ENCODE measurements around the gene DNAH14. TPM values are rescaled to one million over a fixed set of nuclear protein-coding genes. Genes with fewer than 3 reads are reported as not detected.

The DNAH14 gene
- total and polyA plus RNA-seq, 2 donors from 2014 or later, result 6.6 to 25.1 TPM

GRCh38 chr1:225446981-225447615, 517.6 kb downstream of the DNAH14 start:
- H3K9ac ChIP-seq (ENCODE audit: low read length in 3 of 3), result no peak overlapping the region
- H3K4me1 ChIP-seq (ENCODE audit: control insufficient read depth in 2 of 3, insufficient read depth in 2 of 3, low read depth in 1 of 3, low read length in 3 of 3), result peaks cover 0 to 33% (median 20%) of the 10 kb centered on the region in 3 donors
- H3K36me3 ChIP-seq (ENCODE audit: control insufficient read depth in 2 of 3, insufficient read depth in 3 of 3, low read length in 3 of 3), result no peaks in the 10 kb centered on the region
- DNase-seq (no peak), FAIRE-seq (no peak)
- TF ChIP-seq, protein P1, sequence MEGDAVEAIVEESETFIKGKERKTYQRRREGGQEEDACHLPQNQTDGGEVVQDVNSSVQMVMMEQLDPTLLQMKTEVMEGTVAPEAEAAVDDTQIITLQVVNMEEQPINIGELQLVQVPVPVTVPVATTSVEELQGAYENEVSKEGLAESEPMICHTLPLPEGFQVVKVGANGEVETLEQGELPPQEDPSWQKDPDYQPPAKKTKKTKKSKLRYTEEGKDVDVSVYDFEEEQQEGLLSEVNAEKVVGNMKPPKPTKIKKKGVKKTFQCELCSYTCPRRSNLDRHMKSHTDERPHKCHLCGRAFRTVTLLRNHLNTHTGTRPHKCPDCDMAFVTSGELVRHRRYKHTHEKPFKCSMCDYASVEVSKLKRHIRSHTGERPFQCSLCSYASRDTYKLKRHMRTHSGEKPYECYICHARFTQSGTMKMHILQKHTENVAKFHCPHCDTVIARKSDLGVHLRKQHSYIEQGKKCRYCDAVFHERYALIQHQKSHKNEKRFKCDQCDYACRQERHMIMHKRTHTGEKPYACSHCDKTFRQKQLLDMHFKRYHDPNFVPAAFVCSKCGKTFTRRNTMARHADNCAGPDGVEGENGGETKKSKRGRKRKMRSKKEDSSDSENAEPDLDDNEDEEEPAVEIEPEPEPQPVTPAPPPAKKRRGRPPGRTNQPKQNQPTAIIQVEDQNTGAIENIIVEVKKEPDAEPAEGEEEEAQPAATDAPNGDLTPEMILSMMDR (IDR thresholded peaks at IDR 0.05; ENCODE audit: borderline replicate concordance, extremely low read depth, insufficient read depth), result no peak
- H3K27ac ChIP-seq (ENCODE audit: low read depth in 2 of 2, low read length in 2 of 2), result peak overlapping the region in 1 of 2 donors; percentile 57
- H3K9me3 ChIP-seq (ENCODE audit: control insufficient read depth in 2 of 3, insufficient read depth in 1 of 3, low read length in 3 of 3), result no peaks in the 10 kb centered on the region
- H3K27me3 ChIP-seq (ENCODE audit: control insufficient read depth, insufficient read depth, low read length), result no peaks in the 10 kb centered on the region
- intact Hi-C loops (cut with DNase I), result no loop called here
- H3K4me3 ChIP-seq (ENCODE audit: low read length in 3 of 3), result no peak overlapping the region

DNA sequence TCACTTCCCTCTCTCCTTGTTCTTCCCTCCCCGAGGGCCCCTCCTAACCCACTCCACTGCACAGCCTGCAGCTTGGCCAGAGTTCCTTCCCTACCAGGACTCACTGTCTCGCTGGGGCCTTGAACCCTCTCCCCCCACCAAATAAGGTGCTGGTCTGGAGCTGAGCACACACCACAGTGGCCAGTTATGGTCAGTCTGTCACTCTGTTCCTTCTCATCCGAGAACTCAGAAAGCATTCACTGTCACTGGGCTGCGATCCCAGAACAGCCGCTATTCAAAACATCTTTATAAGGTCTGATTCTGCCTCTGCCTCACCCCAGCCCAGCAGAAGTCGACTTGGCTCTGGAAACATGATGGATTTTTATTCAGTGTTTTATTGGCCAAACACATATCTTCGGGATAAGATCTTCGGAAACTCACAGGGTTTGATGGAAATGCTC, 518.2 kb downstream of the DNAH14 start:
- peak overlapping the region in 1 of 3 donors; percentile 27 for H3K4me3 ChIP-seq (ENCODE audit: low read length in 3 of 3)
- peaks cover 0 to 30% (median 17%) of the 10 kb centered on the region in 3 donors for H3K4me1 ChIP-seq (ENCODE audit: control insufficient read depth in 2 of 3, insufficient read depth in 2 of 3, low read depth in 1 of 3, low read length in 3 of 3)
- H3K36me3 ChIP-seq (ENCODE audit: control insufficient read depth in 2 of 3, insufficient read depth in 3 of 3, low read length in 3 of 3), result no peaks in the 10 kb centered on the region
- FAIRE-seq (no peak), DNase-seq (peak in 1 of 5 donors; percentile 88)
- TF ChIP-seq, protein P1 (IDR thresholded peaks at IDR 0.05; ENCODE audit: borderline replicate concordance, extremely low read depth, insufficient read depth), result no peak
- H3K27me3 ChIP-seq (ENCODE audit: control insufficient read depth, insufficient read depth, low read length), result no peaks in the 10 kb centered on the region
- intact Hi-C loops (cut with DNase I), result no loop called here
- H3K27ac ChIP-seq (ENCODE audit: low read depth in 2 of 2, low read length in 2 of 2), result peak overlapping the region in 1 of 2 donors; percentile 4
- H3K9me3 ChIP-seq (ENCODE audit: control insufficient read depth in 2 of 3, insufficient read depth in 1 of 3, low read length in 3 of 3), result no peaks in the 10 kb centered on the region
- H3K9ac ChIP-seq (ENCODE audit: low read length in 3 of 3), result peak overlapping the region in 1 of 3 donors; percentile 4

DNA sequence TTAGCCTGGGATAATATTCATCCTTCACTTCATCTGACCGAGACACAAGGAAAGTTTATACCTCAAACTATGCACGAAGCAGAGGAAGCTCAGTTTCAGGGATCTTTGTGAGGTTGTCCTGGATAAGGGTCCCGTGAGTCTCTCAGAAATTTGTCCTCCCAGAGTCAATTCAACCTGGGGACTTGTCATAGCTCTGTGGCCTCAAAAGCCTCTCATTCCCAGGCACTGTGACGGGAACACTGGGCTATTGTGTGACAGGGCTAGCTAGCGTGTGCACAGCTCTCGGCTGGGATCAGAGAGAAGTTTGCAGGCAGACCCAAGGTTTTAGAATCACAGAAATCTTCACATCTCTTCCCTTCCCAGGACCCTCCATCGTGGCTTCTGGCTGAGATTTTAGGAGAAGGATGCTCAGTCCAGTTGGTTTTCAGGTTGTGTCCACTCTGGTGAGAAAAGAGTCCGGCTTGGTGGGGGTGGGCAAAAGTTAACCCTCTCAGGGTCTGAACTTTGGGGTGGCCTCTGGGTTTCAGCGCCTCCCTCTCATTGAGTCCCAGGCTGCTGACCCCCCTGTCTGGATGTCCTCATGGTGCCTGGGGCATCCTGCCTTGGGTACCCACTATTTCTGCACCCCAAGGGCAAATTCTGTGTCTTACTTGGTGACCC, 518.8 kb downstream of the DNAH14 start:
- DNase-seq, result no peak
- Histone ChIP-seq H3K27me3 (ENCODE audit: control insufficient read depth, insufficient read depth, low read length) (no peaks in the 10 kb centered on the region), H3K27ac (ENCODE audit: low read depth in 2 of 2, low read length in 2 of 2) (peak overlapping the region; percentile 4 to 58), H3K36me3 (ENCODE audit: control insufficient read depth in 2 of 3, insufficient read depth in 3 of 3, low read length in 3 of 3) (no peaks in the 10 kb centered on the region), H3K9ac (ENCODE audit: low read length in 3 of 3) (peak overlapping the region in 1 of 3 donors; percentile 4), H3K4me1 (ENCODE audit: control insufficient read depth in 2 of 3, insufficient read depth in 2 of 3, low read depth in 1 of 3, low read length in 3 of 3) (peaks cover 0 to 23% (median 17%) of the 10 kb centered on the region in 3 donors), H3K4me3 (ENCODE audit: low read length in 3 of 3) (peak overlapping the region in 1 of 3 donors; percentile 27), H3K9me3 (ENCODE audit: control insufficient read depth in 2 of 3, insufficient read depth in 1 of 3, low read length in 3 of 3) (no peaks in the 10 kb centered on the region)
- TF ChIP-seq, protein P1 (IDR thresholded peaks at IDR 0.05; ENCODE audit: borderline replicate concordance, extremely low read depth, insufficient read depth), result no peak
- FAIRE-seq, result no peak
- intact Hi-C loops (cut with DNase I), result no loop called here
